HFF-Myc (cell line): ENCODE results near the gene ASXL2.
"Not testable (repeated sequence)": the region's sequence is repeated elsewhere in the genome, so short reads cannot be mapped to it uniquely, and the experiment has no call there.

Experiments
- DNase-seq: peaks from one replicate; pipeline ENCODE4 v3.0.0-alpha.2; 2011; ENCODE audit warnings: low read depth; ENCODE audit errors: extremely low read depth
- H3K4me3 ChIP-seq: replicated peaks from 2 replicates; pipeline ENCODE4 v1.5.1; 2011; ENCODE audit warnings: low read depth, mild to moderate bottlenecking, control low read depth, low read length
- CTCF ChIP-seq: IDR thresholded peaks from 2 replicates; pipeline ENCODE4 v1.5.1; 2012; ENCODE audit warnings: mild to moderate bottlenecking, low read depth, low read length, control low read depth; ENCODE audit errors: missing control alignments

The ASXL2 gene

GRCh38 chr2:25912851-25913695, 34.8 kb upstream of the ASXL2 start:
- no peak overlapping the region for H3K4me3 ChIP-seq
- TF ChIP-seq CTCF = no peak
- DNase-seq = no peak

GRCh38 chr2:25909574-25909973, 31.3 kb upstream of the ASXL2 start:
- not testable (repeated sequence) for H3K4me3 ChIP-seq, DNase-seq

GRCh38 chr2:25905126-25905525, 26.8 kb upstream of the ASXL2 start:
- no peak overlapping the region for H3K4me3 ChIP-seq
- TF ChIP-seq CTCF = no peak
- DNase-seq = no peak

GRCh38 chr2:25903216-25903776, 25.0 kb upstream of the ASXL2 start:
- no peak for TF ChIP-seq CTCF
- no peak for DNase-seq
- H3K4me3 ChIP-seq = no peak overlapping the region

- H3K4me3 ChIP-seq = no peak overlapping the region
- no peak for DNase-seq
- no peak for TF ChIP-seq CTCF
These were observed 21.2 kb upstream of the ASXL2 start for GRCh38 chr2:25899404-25899970.

- TF ChIP-seq CTCF = no peak
- no peak for DNase-seq
- H3K4me3 ChIP-seq = no peak overlapping the region
These were observed 19.2 kb upstream of the ASXL2 start for GRCh38 chr2:25897506-25897905.

- not testable (repeated sequence) for H3K4me3 ChIP-seq, DNase-seq
These were observed 18.0 kb upstream of the ASXL2 start for GRCh38 chr2:25896308-25896707.
